A673 (cell line): ENCODE data around the gene PTPA. TPM values are rescaled to one million over a fixed set of nuclear protein-coding genes. Genes with fewer than 3 reads are reported as not detected.
A peak's percentile ranks its signal among the peaks of the same experiment; 100 is the strongest.

ENCODE experiments used
- BruUV-seq: library from RNA; stranded (reverse); fragments of 400-500 nt; replicated peaks from 2 replicates; lab custom pipeline; 2021; lab: Mats Ljungman, UMichigan
- CTCF ChIA-PET: fragments of 300-600 bp; sonication (Branson Sonifier 250); formaldehyde crosslinking; loops from one replicate; lab custom pipeline; 2022; ENCODE audit warnings: antibody characterized with exemption; lab: Charles Lee
- POLR2A ChIA-PET: fragments of 300-600 bp; sonication (Branson Sonifier 250); formaldehyde crosslinking; loops from one replicate; lab custom pipeline; 2022; ENCODE audit warnings: antibody characterized with exemption; ENCODE audit not compliant: low non-redundant PET; lab: Charles Lee
- DNase-seq: peaks from one replicate; pipeline ENCODE4 v3.0.0-alpha.2; 2015; ENCODE audit warnings: low spot score
- H3K27ac ChIP-seq: fragments of 200-600 bp; sonication (generic); 2 replicates; pipeline ENCODE4 v1.5.1; 2016; ENCODE audit warnings: mixed run types, low read depth, mild to moderate bottlenecking, mixed read lengths, antibody characterized with exemption, low read length; ENCODE audit not compliant: poor library complexity, severe bottlenecking
- H3K27me3 ChIP-seq: fragments of 200-600 bp; sonication (generic); replicated peaks from 2 replicates; pipeline ENCODE4 v1.6.1; 2017; ENCODE audit warnings: mixed run types, low read depth, mild to moderate bottlenecking, mixed read lengths, antibody characterized with exemption, low read length; ENCODE audit not compliant: insufficient read depth, poor library complexity
- H3K36me3 ChIP-seq: fragments of 200-600 bp; sonication (generic); 2 replicates; pipeline ENCODE4 v1.6.1; 2016; ENCODE audit warnings: mixed run types, mild to moderate bottlenecking, mixed read lengths, antibody characterized with exemption, low read length; ENCODE audit not compliant: insufficient read depth, poor library complexity, severe bottlenecking
- H3K4me1 ChIP-seq: fragments of 200-600 bp; sonication (generic); 2 replicates; pipeline ENCODE4 v1.6.1; 2017; ENCODE audit warnings: mixed run types, mild to moderate bottlenecking, mixed read lengths, antibody characterized with exemption, low read length; ENCODE audit not compliant: insufficient read depth, poor library complexity, severe bottlenecking
- H3K4me3 ChIP-seq: fragments of 200-600 bp; sonication (generic); 2 replicates; pipeline ENCODE4 v1.5.1; 2016; ENCODE audit warnings: low read depth, mixed run types, mild to moderate bottlenecking, mixed read lengths, low read length; ENCODE audit not compliant: poor library complexity, severe bottlenecking
- H3K9me3 ChIP-seq: fragments of 200-600 bp; sonication (generic); 2 replicates; pipeline ENCODE4 v1.6.1; 2016; ENCODE audit warnings: mixed run types, low read depth, mild to moderate bottlenecking, mixed read lengths, antibody characterized with exemption, low read length; ENCODE audit not compliant: poor library complexity, severe bottlenecking
- EZH2 ChIP-seq: fragments of 200-600 bp; sonication (generic); IDR thresholded peaks from 2 replicates; pipeline ENCODE4 v1.6.1; 2017; ENCODE audit warnings: borderline replicate concordance, low read depth, mild to moderate bottlenecking, mixed read lengths, antibody characterized with exemption, low read length; ENCODE audit not compliant: poor library complexity, severe bottlenecking
- intact Hi-C: fragments of 100-400 bp; cut with micrococcal nuclease; formaldehyde crosslinking; loops from one replicate; pipeline ENCODE4 v1.10.0; 2022; ENCODE audit not compliant: unreplicated experiment
- total RNA-seq: library from RNA; stranded (reverse); gene quantifications from 2 replicates; pipeline ENCODE4 v1.2.3, GENCODE V29; 2021
- TF ChIP-seq, protein P1 (sequence below): fragments of 300-800, 200-600 bp; sonication (generic); conservative IDR thresholded peaks from 2 replicates; pipeline ENCODE4 v1.5.1; 2017; ENCODE audit warnings: low read depth, mild to moderate bottlenecking, antibody characterized with exemption, low read length, moderate library complexity, mixed read lengths

Gene PTPA
- total RNA-seq, 1 experiment from 2014 or later = 157 TPM

DNA sequence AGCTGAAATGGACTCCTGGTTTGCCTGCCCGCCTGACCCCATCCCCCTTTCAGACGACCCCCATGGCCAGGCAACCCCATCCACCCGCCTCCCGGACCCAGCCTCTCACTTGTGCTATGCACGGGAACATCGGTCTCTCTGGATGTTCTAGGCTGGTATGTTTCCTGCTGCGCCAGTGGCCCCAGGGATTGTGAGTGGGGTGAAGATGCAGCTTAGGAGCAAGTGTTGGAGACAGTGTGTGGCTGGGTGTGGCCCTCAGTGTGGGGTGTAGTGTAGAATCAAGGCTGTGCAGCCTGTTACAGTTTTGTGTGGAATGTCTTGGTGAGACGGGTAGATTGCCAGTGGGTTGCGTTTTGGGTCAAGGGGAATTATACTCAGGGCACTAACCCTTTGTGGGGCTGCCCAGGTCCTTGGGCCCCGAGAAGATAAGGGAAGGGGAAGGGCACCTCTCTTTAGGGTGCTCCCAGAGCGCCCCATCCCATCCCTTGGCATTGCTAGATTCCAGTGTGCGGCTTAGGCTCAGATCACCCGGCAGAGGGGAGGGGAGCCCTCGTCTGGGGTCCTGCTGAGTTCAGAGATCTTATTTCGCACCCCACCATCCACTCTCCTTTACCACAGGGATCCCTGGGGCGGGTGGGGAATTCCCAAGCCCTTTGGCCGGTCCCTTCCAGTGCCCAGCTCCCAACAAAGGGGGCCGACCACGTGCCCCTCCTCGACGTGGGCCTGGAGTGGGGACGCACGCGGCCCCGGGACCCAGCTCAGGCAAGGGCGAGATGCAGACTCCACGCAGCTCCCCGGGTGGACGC is 62.3 kb downstream of the PTPA start:
- TF ChIP-seq EZH2 = no peak
- TF ChIP-seq, protein P1, sequence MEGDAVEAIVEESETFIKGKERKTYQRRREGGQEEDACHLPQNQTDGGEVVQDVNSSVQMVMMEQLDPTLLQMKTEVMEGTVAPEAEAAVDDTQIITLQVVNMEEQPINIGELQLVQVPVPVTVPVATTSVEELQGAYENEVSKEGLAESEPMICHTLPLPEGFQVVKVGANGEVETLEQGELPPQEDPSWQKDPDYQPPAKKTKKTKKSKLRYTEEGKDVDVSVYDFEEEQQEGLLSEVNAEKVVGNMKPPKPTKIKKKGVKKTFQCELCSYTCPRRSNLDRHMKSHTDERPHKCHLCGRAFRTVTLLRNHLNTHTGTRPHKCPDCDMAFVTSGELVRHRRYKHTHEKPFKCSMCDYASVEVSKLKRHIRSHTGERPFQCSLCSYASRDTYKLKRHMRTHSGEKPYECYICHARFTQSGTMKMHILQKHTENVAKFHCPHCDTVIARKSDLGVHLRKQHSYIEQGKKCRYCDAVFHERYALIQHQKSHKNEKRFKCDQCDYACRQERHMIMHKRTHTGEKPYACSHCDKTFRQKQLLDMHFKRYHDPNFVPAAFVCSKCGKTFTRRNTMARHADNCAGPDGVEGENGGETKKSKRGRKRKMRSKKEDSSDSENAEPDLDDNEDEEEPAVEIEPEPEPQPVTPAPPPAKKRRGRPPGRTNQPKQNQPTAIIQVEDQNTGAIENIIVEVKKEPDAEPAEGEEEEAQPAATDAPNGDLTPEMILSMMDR = no peak
- Histone ChIP-seq H3K9me3 (no peaks in the 10 kb centered on the region), H3K27ac (peak overlapping the region; percentile 93), H3K27me3 (no peaks in the 10 kb centered on the region), H3K4me3 (peak overlapping the region; percentile 66), H3K4me1 (peaks cover 17% of the 10 kb centered on the region), H3K36me3 (no peaks in the 10 kb centered on the region)
- no peak for DNase-seq
- intact Hi-C loops = loop anchor here (2.0 kb wide), 2 partner anchors 33 to 437 kb away; no protein-coding TSS in a partner anchor
- BruUV-seq = no TSS peak
- POLR2A ChIA-PET = interaction anchor here (0.6 kb wide), 1 partner anchor 451 kb away, joined by 3 read pairs; no protein-coding TSS in a partner anchor
- CTCF ChIA-PET = interaction anchor here (0.5 to 1.7 kb wide), 15 partner anchors 9 to 1902 kb away, joined by 3 to 11 read pairs (median 4); partner anchors contain the start of gene NTMT1

DNA sequence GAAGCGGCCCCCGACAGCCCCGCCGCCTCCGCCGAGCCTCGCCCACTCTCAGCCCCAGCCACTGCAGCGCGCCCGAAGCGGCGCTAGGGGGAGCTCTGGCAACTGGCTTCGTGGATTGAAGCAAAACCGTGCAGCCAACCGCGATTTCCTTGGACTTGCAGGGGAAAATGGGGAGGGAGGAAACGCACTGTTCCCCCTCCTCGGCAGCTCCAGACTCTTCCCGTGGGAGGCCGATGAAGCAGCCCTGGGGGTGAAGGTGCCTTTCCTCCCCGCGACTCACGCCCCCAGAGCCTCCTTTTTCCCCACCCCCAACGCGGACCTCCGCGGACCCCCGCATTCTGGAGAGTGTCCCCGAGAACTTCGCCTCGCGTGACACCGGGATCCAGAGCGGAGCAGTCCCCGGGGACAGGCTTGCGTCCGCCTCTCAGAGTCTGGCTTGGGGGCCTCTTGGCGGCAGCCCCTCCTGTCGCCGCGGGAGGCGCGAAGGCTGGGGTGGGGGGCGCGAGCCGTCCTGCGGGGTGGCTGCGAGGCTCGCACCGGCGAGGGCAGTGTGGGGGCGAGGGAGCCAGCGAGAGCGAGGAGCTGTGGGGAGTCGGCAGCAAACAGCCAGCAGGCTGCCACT is 63.0 kb downstream of the PTPA start:
- H3K27ac ChIP-seq = peak overlapping the region; percentile 93
- POLR2A ChIA-PET = interaction anchor here (1.1 kb wide), 1 partner anchor 8 kb away, joined by 4 read pairs; no protein-coding TSS in a partner anchor
- no TSS peak for BruUV-seq

More for the DNA sequence above, 63.0 kb downstream of the PTPA start:
- DNase-seq = peak; percentile 94
- Histone ChIP-seq H3K9me3 (no peaks in the 10 kb centered on the region), H3K27me3 (no peaks in the 10 kb centered on the region), H3K36me3 (no peaks in the 10 kb centered on the region), H3K4me3 (peak overlapping the region; percentile 66), H3K4me1 (peaks cover 23% of the 10 kb centered on the region)
- TF ChIP-seq EZH2 = no peak
- TF ChIP-seq, protein P1 = peak; percentile 99
- intact Hi-C loops = loop anchor here (2.0 kb wide), 2 partner anchors 33 to 437 kb away; no protein-coding TSS in a partner anchor
- CTCF ChIA-PET = interaction anchor here (0.5 to 1.7 kb wide), 13 partner anchors 10 to 1901 kb away, joined by 3 to 10 read pairs (median 4); partner anchors contain the start of gene NTMT1
